PC-3 (cell line): Measurements from ENCODE around the gene IQCK. TPM values are rescaled to one million over a fixed set of nuclear protein-coding genes. Genes with fewer than 3 reads are reported as not detected.
A peak's percentile ranks its signal among the peaks of the same experiment; 100 is the strongest.

Experiments used
- ATAC-seq: fragments of 200-7000 bp; cut with Tn5 transposase; 2 replicates; pipeline ENCODE4 v1.9.1; 2020; ENCODE audit warnings: mild to moderate bottlenecking, moderate library complexity
- BruUV-seq: library from RNA; stranded (reverse); fragments of 400-500 nt; replicated peaks from 2 replicates; lab custom pipeline; 2021; lab: Mats Ljungman, UMichigan
- CTCF ChIA-PET: fragments of 300-600 bp; sonication (Branson Sonifier 250); formaldehyde crosslinking; loops from one replicate; lab custom pipeline; 2022; ENCODE audit warnings: antibody characterized with exemption; lab: Charles Lee
- POLR2A ChIA-PET: fragments of 300-600 bp; sonication (Branson Sonifier 250); formaldehyde crosslinking; loops from one replicate; lab custom pipeline; 2022; ENCODE audit warnings: antibody characterized with exemption; ENCODE audit not compliant: unreplicated experiment; lab: Charles Lee
- DNase-seq: peaks from one replicate; pipeline ENCODE4 v3.0.0-alpha.2; 2015
- H2AFZ ChIP-seq: fragments of 300-600 bp; sonication (generic); 2 replicates; pipeline ENCODE4 v1.6.0; 2016; ENCODE audit warnings: antibody characterized with exemption, low read length
- H3F3A ChIP-seq: fragments of 300-600 bp; sonication (generic); one replicate; pipeline ENCODE4 v1.6.0; 2017; ENCODE audit warnings: antibody characterized with exemption, low read length, control low read depth, mild to moderate bottlenecking; ENCODE audit not compliant: unreplicated experiment
- H3K27ac ChIP-seq: fragments of 300-600 bp; sonication (generic); 2 replicates; pipeline ENCODE4 v1.5.1; 2016; ENCODE audit warnings: mild to moderate bottlenecking, low read length
- H3K27me3 ChIP-seq: fragments of 300-600 bp; sonication (generic); 2 replicates; pipeline ENCODE4 v1.6.1; 2016; ENCODE audit warnings: low read length, mixed read lengths
- H3K36me3 ChIP-seq: fragments of 300-600 bp; sonication (generic); 2 replicates; pipeline ENCODE4 v1.6.1; 2016; ENCODE audit warnings: low read depth, mixed run types, low read length, mixed read lengths
- H3K4me1 ChIP-seq: fragments of 300-600 bp; sonication (generic); 2 replicates; pipeline ENCODE4 v1.5.1; 2016; ENCODE audit warnings: low read length; ENCODE audit not compliant: insufficient read depth
- H3K4me2 ChIP-seq: fragments of 300-600 bp; sonication (generic); 2 replicates; pipeline ENCODE4 v1.6.0; 2016; ENCODE audit warnings: low read length
- H3K4me3 ChIP-seq: fragments of 300-600 bp; sonication (generic); 2 replicates; pipeline ENCODE4 v1.5.1; 2016; ENCODE audit warnings: mild to moderate bottlenecking, low read length, mixed read lengths
- H3K79me2 ChIP-seq: fragments of 300-600 bp; sonication (generic); 2 replicates; pipeline ENCODE4 v1.6.1; 2017; ENCODE audit warnings: low read length, mixed read lengths
- H3K9ac ChIP-seq: fragments of 300-600 bp; sonication (generic); 2 replicates; pipeline ENCODE4 v1.6.0; 2016; ENCODE audit warnings: mild to moderate bottlenecking, low read length
- H3K9me2 ChIP-seq: fragments of 300-600 bp; sonication (generic); replicated peaks from 2 replicates; pipeline ENCODE4 v1.6.1; 2016; ENCODE audit warnings: mixed run types, low read length, mixed read lengths
- H3K9me3 ChIP-seq: fragments of 300-600 bp; sonication (generic); 2 replicates; pipeline ENCODE4 v1.6.1; 2016; ENCODE audit warnings: low read length, mixed read lengths
- H4K20me1 ChIP-seq: fragments of 300-600 bp; sonication (generic); 2 replicates; pipeline ENCODE4 v1.6.1; 2016; ENCODE audit warnings: low read length, mixed read lengths
- EZH2 ChIP-seq: fragments of 300-600 bp; sonication (generic); IDR thresholded peaks from one replicate; pipeline ENCODE4 v1.6.1; 2017; ENCODE audit warnings: antibody characterized with exemption, mild to moderate bottlenecking, low read length; ENCODE audit not compliant: unreplicated experiment
- EZH2phosphoT487 ChIP-seq: fragments of 300-600 bp; sonication (generic); IDR thresholded peaks from 2 replicates; pipeline ENCODE4 v1.6.1; 2018; ENCODE audit warnings: mild to moderate bottlenecking, antibody characterized with exemption, low read length, borderline replicate concordance
- intact Hi-C: fragments of 100-400 bp; cut with micrococcal nuclease; formaldehyde crosslinking; loops from 2 replicates; pipeline ENCODE4 v1.9.0; 2023
- total RNA-seq: library from RNA; depleted of rRNA; stranded (reverse); fragments of >200 nt; gene quantifications from 2 replicates; pipeline ENCODE4 v1.2.3, GENCODE V29; 2014
- TF ChIP-seq, protein P1 (sequence below): fragments of 300-600 bp; sonication (generic); conservative IDR thresholded peaks from 2 replicates; pipeline ENCODE4 v1.5.1; 2017; ENCODE audit warnings: antibody characterized with exemption, low read depth, mild to moderate bottlenecking, low read length

Gene IQCK
- total RNA-seq, 1 experiment from 2014 or later: 8.9 TPM

DNA sequence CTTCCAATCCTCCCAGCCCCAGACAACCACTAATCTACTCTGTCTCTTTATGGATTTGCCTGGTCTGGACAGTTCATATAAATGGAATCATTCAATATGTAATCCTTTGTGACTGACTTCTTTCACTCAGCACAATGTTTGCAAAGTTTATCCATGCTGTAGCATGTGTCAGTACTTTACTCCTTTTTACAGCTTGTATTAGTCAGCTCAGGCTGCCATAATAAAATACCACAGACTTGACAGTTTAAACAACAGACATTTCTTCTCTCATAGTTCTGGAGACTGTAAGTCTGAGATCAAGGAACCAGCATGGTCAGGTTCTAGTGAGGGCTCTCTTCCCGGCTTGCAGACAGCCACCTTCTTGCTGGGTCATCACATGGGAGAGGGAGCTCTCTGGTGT is 125.3 kb downstream of the IQCK start:
- peak; percentile 53 for DNase-seq
- CTCF ChIA-PET: no interaction called here
- ATAC-seq: peak; percentile 87

DNA sequence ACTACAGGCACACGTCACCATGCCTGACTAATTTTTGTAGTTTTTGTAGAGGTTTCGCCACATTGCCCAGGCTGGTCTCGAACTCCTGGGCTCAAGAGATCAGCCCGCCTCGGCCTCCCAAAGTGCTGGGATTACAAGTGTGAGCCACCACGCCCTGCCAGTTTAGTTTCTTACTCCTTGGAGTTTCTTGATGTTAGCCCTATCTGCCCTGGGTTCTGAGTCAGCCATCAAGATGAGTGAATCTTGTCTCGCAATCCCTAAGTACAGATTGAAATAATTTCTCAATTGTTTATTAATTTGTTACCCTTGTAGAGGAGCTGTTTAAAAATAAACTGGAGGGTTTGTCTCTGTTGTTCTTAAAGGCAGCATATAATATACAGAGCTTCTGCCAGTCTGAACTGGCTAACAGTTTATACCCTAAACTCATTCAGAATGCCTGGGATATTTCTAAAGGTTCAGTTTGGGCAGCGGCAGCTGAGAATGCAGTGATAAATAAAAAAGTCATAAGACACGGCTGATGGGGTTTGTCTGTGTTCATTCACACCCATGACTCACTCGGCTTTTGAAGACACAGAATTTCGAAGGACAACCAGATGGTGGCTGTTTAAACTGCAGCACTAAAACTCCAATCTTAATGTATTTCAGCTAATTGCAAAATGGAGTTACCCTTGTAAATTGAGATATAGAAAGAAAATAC is 127.0 kb downstream of the IQCK start:
- BruUV-seq: no TSS peak
- no peak overlapping the region for H3K4me3 ChIP-seq
- POLR2A ChIA-PET: no interaction called here
- DNase-seq: peak; percentile 53
- H3K36me3 ChIP-seq: no peaks in the 10 kb centered on the region
- H3K9ac ChIP-seq: no peak overlapping the region
- H3K27me3 ChIP-seq: no peaks in the 10 kb centered on the region
- H3K4me1 ChIP-seq: peaks cover 16% of the 10 kb centered on the region
- no peak for TF ChIP-seq EZH2
- H3F3A ChIP-seq: peaks cover 5% of the 10 kb centered on the region
- H3K9me2 ChIP-seq: no peaks in the 10 kb centered on the region
- CTCF ChIA-PET: no interaction called here
- peak overlapping the region; percentile 60; the same call in 1 of the 2 replicates for H2AFZ ChIP-seq
- no peaks in the 10 kb centered on the region for H3K9me3 ChIP-seq
- no peaks in the 10 kb centered on the region for H4K20me1 ChIP-seq
- no peaks in the 10 kb centered on the region for H3K79me2 ChIP-seq
- peak overlapping the region; percentile 50 for H3K27ac ChIP-seq
- ATAC-seq: peak; percentile 79
- peak overlapping the region; percentile 48 for H3K4me2 ChIP-seq
- intact Hi-C loops: no loop called here

More for the DNA sequence above, 125.3 kb downstream of the IQCK start:
- peaks cover 16% of the 10 kb centered on the region for H3K4me1 ChIP-seq
- H3K9me2 ChIP-seq: no peaks in the 10 kb centered on the region
- H3K9ac ChIP-seq: no peak overlapping the region
- no peaks in the 10 kb centered on the region for H3K27me3 ChIP-seq
- no peak overlapping the region for H3K4me2 ChIP-seq
- intact Hi-C loops: no loop called here
- peaks cover 5% of the 10 kb centered on the region for H3F3A ChIP-seq
- no peaks in the 10 kb centered on the region for H3K9me3 ChIP-seq
- no peak overlapping the region for H2AFZ ChIP-seq
- no peak overlapping the region for H3K4me3 ChIP-seq
- no peaks in the 10 kb centered on the region for H3K79me2 ChIP-seq
- no peak overlapping the region for H3K27ac ChIP-seq
- no peaks in the 10 kb centered on the region for H4K20me1 ChIP-seq
- no TSS peak for BruUV-seq
- no peaks in the 10 kb centered on the region for H3K36me3 ChIP-seq
- POLR2A ChIA-PET: no interaction called here
- TF ChIP-seq, protein P1, sequence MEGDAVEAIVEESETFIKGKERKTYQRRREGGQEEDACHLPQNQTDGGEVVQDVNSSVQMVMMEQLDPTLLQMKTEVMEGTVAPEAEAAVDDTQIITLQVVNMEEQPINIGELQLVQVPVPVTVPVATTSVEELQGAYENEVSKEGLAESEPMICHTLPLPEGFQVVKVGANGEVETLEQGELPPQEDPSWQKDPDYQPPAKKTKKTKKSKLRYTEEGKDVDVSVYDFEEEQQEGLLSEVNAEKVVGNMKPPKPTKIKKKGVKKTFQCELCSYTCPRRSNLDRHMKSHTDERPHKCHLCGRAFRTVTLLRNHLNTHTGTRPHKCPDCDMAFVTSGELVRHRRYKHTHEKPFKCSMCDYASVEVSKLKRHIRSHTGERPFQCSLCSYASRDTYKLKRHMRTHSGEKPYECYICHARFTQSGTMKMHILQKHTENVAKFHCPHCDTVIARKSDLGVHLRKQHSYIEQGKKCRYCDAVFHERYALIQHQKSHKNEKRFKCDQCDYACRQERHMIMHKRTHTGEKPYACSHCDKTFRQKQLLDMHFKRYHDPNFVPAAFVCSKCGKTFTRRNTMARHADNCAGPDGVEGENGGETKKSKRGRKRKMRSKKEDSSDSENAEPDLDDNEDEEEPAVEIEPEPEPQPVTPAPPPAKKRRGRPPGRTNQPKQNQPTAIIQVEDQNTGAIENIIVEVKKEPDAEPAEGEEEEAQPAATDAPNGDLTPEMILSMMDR: no peak
- TF ChIP-seq EZH2phosphoT487: no peak
- no peak for TF ChIP-seq EZH2

DNA sequence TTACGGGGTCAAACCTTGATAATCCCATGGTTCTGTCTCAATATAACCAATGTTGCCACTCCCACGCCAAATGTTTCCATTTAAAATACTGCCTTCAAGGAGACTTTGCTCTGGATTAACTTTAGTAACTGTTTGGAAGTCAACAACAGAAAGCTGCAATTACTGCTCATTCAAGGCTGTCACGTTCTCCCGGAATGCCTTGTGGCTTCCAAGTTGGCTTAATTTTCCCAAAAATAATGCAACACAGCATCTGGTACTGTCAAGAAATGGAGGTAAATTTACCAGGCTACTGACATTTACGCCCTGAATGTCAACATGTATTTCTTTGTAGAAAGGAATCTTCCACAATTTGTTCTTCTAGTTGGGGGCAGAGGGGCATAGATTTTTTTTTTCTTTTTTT is 128.4 kb downstream of the IQCK start:
- H3K9me2 ChIP-seq: no peaks in the 10 kb centered on the region
- ChIA-PET CTCF (no interaction called here), POLR2A (no interaction called here)
- no peak overlapping the region for H3K9ac ChIP-seq
- H3K27ac ChIP-seq: no peak overlapping the region
- TF ChIP-seq, protein P1: no peak
- TF ChIP-seq EZH2 (no peak), EZH2phosphoT487 (no peak)
- no peak overlapping the region for H3K4me3 ChIP-seq
- no peaks in the 10 kb centered on the region for H3K9me3 ChIP-seq
- H2AFZ ChIP-seq: no peak overlapping the region
- H3K27me3 ChIP-seq: no peaks in the 10 kb centered on the region
- H3K4me2 ChIP-seq: no peak overlapping the region
- no TSS peak for BruUV-seq
- peaks cover 16% of the 10 kb centered on the region for H3K4me1 ChIP-seq
- intact Hi-C loops: no loop called here
- no peaks in the 10 kb centered on the region for H3K36me3 ChIP-seq
- no peak for ATAC-seq
- DNase-seq: no peak
- no peaks in the 10 kb centered on the region for H4K20me1 ChIP-seq
- H3F3A ChIP-seq: peaks cover 5% of the 10 kb centered on the region
- no peaks in the 10 kb centered on the region for H3K79me2 ChIP-seq
